HepG2 (cell line): ENCODE measurements around the gene NDE1. TPM values are rescaled to one million over a fixed set of nuclear protein-coding genes. Genes with fewer than 3 reads are reported as not detected.

Source experiments
- ATAC-seq: fragments of 200-7000 bp; cut with Tn5 transposase; 3 replicates; pipeline ENCODE4 v1.9.1; 2020; ENCODE audit warnings: mild to moderate bottlenecking, moderate library complexity
- BruUV-seq: library from RNA; stranded (reverse); fragments of 400-500 nt; replicated peaks from 2 replicates; lab custom pipeline; 2021; lab: Mats Ljungman, UMichigan
- CTCF ChIA-PET: fragments of 300-600 bp; formaldehyde crosslinking; extraction: SDS; loops from one replicate; lab custom pipeline; 2021; ENCODE audit warnings: low total read pairs, inconsistent platforms, low intra/inter-chr PET ratio; lab: Yijun Ruan, JAX
- POLR2A ChIA-PET: fragments of 350-600 bp; sonication (Branson Sonifier 250); formaldehyde crosslinking; loops from one replicate; lab custom pipeline; 2020; ENCODE audit warnings: antibody characterized with exemption, inconsistent platforms; lab: Yijun Ruan, JAX
- DNase-seq: peaks from one replicate; pipeline ENCODE4 v3.0.0-alpha.2; 2015; ENCODE audit warnings: low spot score
- FAIRE-seq: peaks from 3 replicates; lab custom pipeline; 2011; peaks lifted over from hg19 to GRCh38; lab: Jason Lieb, UNC
- H2AFZ ChIP-seq: one replicate; pipeline ENCODE4 v1.6.1; 2011; ENCODE audit warnings: low read length, inconsistent platforms
- H3K27ac ChIP-seq: fragments of 300-600 bp; 3 replicates; pipeline ENCODE4 v1.8.0; 2011; ENCODE audit warnings: mixed run types, mild to moderate bottlenecking, mixed read lengths, low read length, inconsistent platforms; ENCODE audit not compliant: insufficient read depth; ENCODE audit errors: extremely low read length
- H3K27me3 ChIP-seq, 2 experiments: fragments of 200-600 bp in 1 of 2; 2 replicates in 1 of 2; 3 replicates in 1 of 2; pipeline versions ENCODE4 v1.6.0 to v1.8.0; 2011; ENCODE audit warnings: low read length in 2 of 2, mild to moderate bottlenecking in 2 of 2, moderate library complexity in 2 of 2, inconsistent platforms in 1 of 2; ENCODE audit not compliant: insufficient read depth in 2 of 2, control insufficient read depth in 1 of 2
- H3K36me3 ChIP-seq, 2 experiments: fragments of 200-600 bp in 1 of 2; replicated peaks in 1 of 2; 2 replicates in 1 of 2; 3 replicates in 1 of 2; pipeline versions ENCODE4 v1.5.1 to v1.8.0; 2011; ENCODE audit warnings: low read length in 2 of 2, inconsistent platforms in 1 of 2; ENCODE audit not compliant: insufficient read depth in 2 of 2, control insufficient read depth in 1 of 2
- H3K4me1 ChIP-seq: 2 replicates; pipeline ENCODE4 v1.5.1; 2012; ENCODE audit warnings: low read length, inconsistent platforms; ENCODE audit not compliant: insufficient read depth
- H3K4me2 ChIP-seq: 2 replicates; pipeline ENCODE4 v1.6.0; 2011; ENCODE audit warnings: low read depth, low read length, inconsistent platforms
- H3K4me3 ChIP-seq, 3 experiments: fragments of 200-600 bp in 1 of 3; sonication (generic), shearing (Covaris generic) in 1 of 3; replicated peaks in 1 of 3; 2 replicates each; pipeline ENCODE4 v1.5.1; 2011 to 2016; ENCODE audit warnings: low read length in 3 of 3, inconsistent platforms in 2 of 3, low read depth in 2 of 3, mild to moderate bottlenecking in 2 of 3, control low read depth in 1 of 3, mixed read lengths in 1 of 3; ENCODE audit not compliant: insufficient read depth in 1 of 3
- H3K79me2 ChIP-seq: one replicate; pipeline ENCODE4 v1.6.1; 2011; ENCODE audit warnings: low read length, inconsistent platforms; ENCODE audit not compliant: insufficient read depth
- H3K9ac ChIP-seq: 2 replicates; pipeline ENCODE4 v1.6.0; 2011; ENCODE audit warnings: mild to moderate bottlenecking, low read depth, low read length, inconsistent platforms; ENCODE audit not compliant: insufficient read depth
- H3K9me3 ChIP-seq: 2 replicates; pipeline ENCODE4 v1.5.1; 2012; ENCODE audit warnings: mild to moderate bottlenecking, low read length
- H4K20me1 ChIP-seq: 2 replicates; pipeline ENCODE4 v1.6.0; 2011; ENCODE audit warnings: inconsistent platforms, mild to moderate bottlenecking, low read length, moderate library complexity; ENCODE audit not compliant: insufficient read depth
- ARID2 ChIP-seq: sonication (generic); formaldehyde crosslinking; IDR thresholded peaks from 2 replicates; pipeline ENCODE4 v1.8.1; 2022; ENCODE audit warnings: mild to moderate bottlenecking, missing genetic modification reagents, borderline replicate concordance
- CEBPG ChIP-seq: IDR thresholded peaks from 2 replicates; pipeline ENCODE4 v1.6.1; 2016
- HIC2 ChIP-seq: sonication (generic); formaldehyde crosslinking; IDR thresholded peaks from 2 replicates; pipeline ENCODE4 v1.9.0; 2022; ENCODE audit warnings: low read depth, missing genetic modification reagents
- KAT8 ChIP-seq: IDR thresholded peaks from 2 replicates; pipeline ENCODE4 v1.6.1; 2016; ENCODE audit warnings: missing genetic modification reagents, missing compliant biosample characterization
- NPAS2 ChIP-seq: sonication (generic); formaldehyde crosslinking; IDR thresholded peaks from 2 replicates; pipeline ENCODE4 v1.8.0; 2022; ENCODE audit warnings: mild to moderate bottlenecking, missing genetic modification reagents, borderline replicate concordance
- PITX1 ChIP-seq: sonication (generic); formaldehyde crosslinking; IDR thresholded peaks from 2 replicates; pipeline ENCODE4 v1.5.1; 2020; ENCODE audit warnings: mild to moderate bottlenecking, missing genetic modification reagents
- SAP130 ChIP-seq: IDR thresholded peaks from 2 replicates; pipeline ENCODE4 v1.6.1; 2016; ENCODE audit warnings: low read depth
- SIN3B ChIP-seq: fragments of 150-350 bp; IDR thresholded peaks from 2 replicates; pipeline ENCODE4 v1.6.1; 2014; ENCODE audit warnings: low read length
- TEAD3 ChIP-seq: optimal IDR thresholded peaks from 2 replicates; pipeline ENCODE3; 2016; ENCODE audit warnings: borderline replicate concordance
- TGIF2 ChIP-seq: IDR thresholded peaks from 2 replicates; pipeline ENCODE4 v1.6.1; 2016; ENCODE audit warnings: control low read depth, missing compliant biosample characterization
- ZNF12 ChIP-seq: sonication (generic); formaldehyde crosslinking; IDR thresholded peaks from 2 replicates; pipeline ENCODE4 v1.5.0; 2020; ENCODE audit warnings: missing genetic modification reagents
- ZNF253 ChIP-seq: sonication (generic); formaldehyde crosslinking; IDR thresholded peaks from 2 replicates; pipeline ENCODE4 v1.8.0; 2022; ENCODE audit warnings: mild to moderate bottlenecking, missing genetic modification reagents, borderline replicate concordance
- WGBS: methylation state at CpG from one replicate; pipeline ENCODE4 v1.1.6; 2017; ENCODE audit warnings: low lambda C conversion rate; 5-methylcytosine and 5-hydroxymethylcytosine counted together
- in situ Hi-C: cut with HindIII; loops from 2 replicates; pipeline ENCODE4 v1.10.0; 2017; ENCODE audit warnings: low pct_unique_long_range_greater_than_20kb; ENCODE audit not compliant: extremely low pct_ligation_motif_present
- intact Hi-C: fragments of 100-400 bp; cut with micrococcal nuclease; formaldehyde crosslinking; loops from one replicate; pipeline ENCODE4 v1.10.0; 2022; ENCODE audit not compliant: unreplicated experiment
- polyA plus RNA-seq, 8 experiments: library from polyadenylated mRNA; depleted of rRNA in 3 of 8; stranded (reverse) in 7 of 8; unstranded in 1 of 8; fragments of >200 nt; fragmentation: Illumina TruSeq in 4 of 8; extraction: Trizol in 4 of 8; gene quantifications; 2 replicates each; pipeline versions ENCODE4 v1.2.1 to v1.2.3, GENCODE V29; 2011 to 2016; ENCODE audit warnings: low read depth in 4 of 8, missing spikeins in 1 of 8, mixed read lengths in 1 of 8; ENCODE audit not compliant: insufficient read depth in 1 of 8
- total RNA-seq, 5 experiments: library from RNA; depleted of rRNA; stranded (reverse); fragments of >200 nt; fragmentation: Illumina TruSeq; extraction: Trizol; gene quantifications; 2 replicates each; pipeline ENCODE4 v1.2.3, GENCODE V29; 2016; ENCODE audit warnings: low read depth in 1 of 5
- TF ChIP-seq, protein P1 (sequence below): sonication (generic); formaldehyde crosslinking; IDR thresholded peaks from 2 replicates; pipeline ENCODE4 v1.5.1; 2020; ENCODE audit warnings: mild to moderate bottlenecking, missing genetic modification reagents
- TF ChIP-seq, protein P2 (sequence below): IDR thresholded peaks from 2 replicates; pipeline ENCODE4 v1.6.1; 2018; ENCODE audit warnings: missing genetic modification reagents
- TF ChIP-seq, protein P3 (sequence below), 2 experiments: IDR thresholded peaks; 2 replicates each; pipeline ENCODE4 v1.6.1; 2011 to 2012; ENCODE audit warnings: low read length in 2 of 2, borderline replicate concordance in 1 of 2, low read depth in 1 of 2, mild to moderate bottlenecking in 1 of 2, moderate library complexity in 1 of 2

NDE1 gene
- total and polyA plus RNA-seq, 2 of the 13 experiments (the other 11 are each of a cell fraction or from before 2014, with no cell fraction given), result 40.9 to 72.5 TPM

- FAIRE-seq (peak; percentile 53), ATAC-seq (no peak), DNase-seq (peak; percentile 58)
- ChIA-PET POLR2A (interaction anchor here (1.0 to 4.1 kb wide), 3 partner anchors 10 to 63 kb away, joined by 3 to 22 read pairs (median 3); partner anchors contain the start of gene MARF1), CTCF (interaction anchor here (0.7 kb wide), 1 partner anchor 59 kb away, joined by 3 read pairs; no protein-coding TSS in a partner anchor)
- no peak overlapping the region; a peak in 3 of 6 replicates for H3K4me3 ChIP-seq
- H3K27ac ChIP-seq, result no peak overlapping the region
- H2AFZ ChIP-seq, result no peak overlapping the region
- intact Hi-C loops (no loop called here), in situ Hi-C loops (no loop called here)
- H3K9me3 ChIP-seq, result no peaks in the 10 kb centered on the region
- H3K27me3 ChIP-seq, result peaks cover 0 to 6% of the 10 kb centered on the region in 2 experiments; a peak in 1 of 5 replicates
- 38% methylated on average over 4 of the region's 4 CpGs for WGBS
- peak overlapping the region; percentile 97 for H3K4me2 ChIP-seq
- 0 out of 2 replicates have a peak overlapping the region, but pooled peaks have one; percentile 2 for H3K9ac ChIP-seq
- H3K36me3 ChIP-seq, result peaks cover 3% of the 10 kb centered on the region in 2 experiments; a peak in 3 of 5 replicates
- peaks cover 14% of the 10 kb centered on the region; the same call in 1 of the 2 replicates for H4K20me1 ChIP-seq
- H3K4me1 ChIP-seq, result peaks cover 50% of the 10 kb centered on the region
- peaks cover 74% of the 10 kb centered on the region for H3K79me2 ChIP-seq
- no TSS peak for BruUV-seq
- TF ChIP-seq ARID2 (0 out of 2 replicates have a peak, but pooled peaks have one; percentile 59), NPAS2 (CRISPR knock-in tag) (no peak), ZNF253 (CRISPR knock-in tag) (no peak), KAT8 (CRISPR knock-in tag) (0 out of 2 replicates have a peak, but pooled peaks have one; percentile 15), HIC2 (CRISPR knock-in tag) (no peak), SIN3B (no peak), TEAD3 (peak; percentile 43), SAP130 (peak; percentile 33; the same call in 1 of the 2 replicates), PITX1 (no peak), CEBPG (CRISPR knock-in tag) (no peak), TGIF2 (CRISPR knock-in tag) (0 out of 2 replicates have a peak, but pooled peaks have one; percentile 41), ZNF12 (CRISPR knock-in tag) (0 out of 2 replicates have a peak, but pooled peaks have one; percentile 20)
- TF ChIP-seq, protein P1, sequence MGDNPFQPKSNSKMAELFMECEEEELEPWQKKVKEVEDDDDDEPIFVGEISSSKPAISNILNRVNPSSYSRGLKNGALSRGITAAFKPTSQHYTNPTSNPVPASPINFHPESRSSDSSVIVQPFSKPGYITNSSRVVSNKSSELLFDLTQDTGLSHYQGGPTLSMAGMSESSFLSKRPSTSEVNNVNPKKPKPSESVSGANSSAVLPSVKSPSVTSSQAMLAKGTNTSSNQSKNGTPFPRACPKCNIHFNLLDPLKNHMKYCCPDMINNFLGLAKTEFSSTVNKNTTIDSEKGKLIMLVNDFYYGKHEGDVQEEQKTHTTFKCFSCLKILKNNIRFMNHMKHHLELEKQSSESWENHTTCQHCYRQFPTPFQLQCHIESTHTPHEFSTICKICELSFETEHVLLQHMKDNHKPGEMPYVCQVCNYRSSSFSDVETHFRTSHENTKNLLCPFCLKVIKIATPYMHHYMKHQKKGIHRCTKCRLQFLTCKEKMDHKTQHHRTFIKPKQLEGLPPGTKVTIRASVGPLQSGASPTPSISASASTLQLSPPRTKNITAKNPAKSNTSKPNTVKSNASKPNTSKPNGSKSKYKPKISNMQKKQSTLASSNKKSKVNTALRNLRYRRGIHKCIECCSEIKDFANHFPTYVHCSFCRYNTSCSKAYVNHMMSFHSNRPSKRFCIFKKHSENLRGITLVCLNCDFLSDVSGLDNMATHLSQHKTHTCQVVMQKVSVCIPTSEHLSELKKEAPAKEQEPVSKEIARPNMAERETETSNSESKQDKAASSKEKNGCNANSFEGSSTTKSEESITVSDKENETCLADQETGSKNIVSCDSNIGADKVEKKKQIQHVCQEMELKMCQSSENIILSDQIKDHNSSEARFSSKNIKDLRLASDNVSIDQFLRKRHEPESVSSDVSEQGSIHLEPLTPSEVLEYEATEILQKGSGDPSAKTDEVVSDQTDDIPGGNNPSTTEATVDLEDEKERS (CRISPR knock-in tag), result no peak
- TF ChIP-seq, protein P2, sequence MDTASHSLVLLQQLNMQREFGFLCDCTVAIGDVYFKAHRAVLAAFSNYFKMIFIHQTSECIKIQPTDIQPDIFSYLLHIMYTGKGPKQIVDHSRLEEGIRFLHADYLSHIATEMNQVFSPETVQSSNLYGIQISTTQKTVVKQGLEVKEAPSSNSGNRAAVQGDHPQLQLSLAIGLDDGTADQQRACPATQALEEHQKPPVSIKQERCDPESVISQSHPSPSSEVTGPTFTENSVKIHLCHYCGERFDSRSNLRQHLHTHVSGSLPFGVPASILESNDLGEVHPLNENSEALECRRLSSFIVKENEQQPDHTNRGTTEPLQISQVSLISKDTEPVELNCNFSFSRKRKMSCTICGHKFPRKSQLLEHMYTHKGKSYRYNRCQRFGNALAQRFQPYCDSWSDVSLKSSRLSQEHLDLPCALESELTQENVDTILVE (CRISPR knock-in tag), result 0 out of 2 replicates have a peak, but pooled peaks have one; percentile 46
- TF ChIP-seq, protein P3, sequence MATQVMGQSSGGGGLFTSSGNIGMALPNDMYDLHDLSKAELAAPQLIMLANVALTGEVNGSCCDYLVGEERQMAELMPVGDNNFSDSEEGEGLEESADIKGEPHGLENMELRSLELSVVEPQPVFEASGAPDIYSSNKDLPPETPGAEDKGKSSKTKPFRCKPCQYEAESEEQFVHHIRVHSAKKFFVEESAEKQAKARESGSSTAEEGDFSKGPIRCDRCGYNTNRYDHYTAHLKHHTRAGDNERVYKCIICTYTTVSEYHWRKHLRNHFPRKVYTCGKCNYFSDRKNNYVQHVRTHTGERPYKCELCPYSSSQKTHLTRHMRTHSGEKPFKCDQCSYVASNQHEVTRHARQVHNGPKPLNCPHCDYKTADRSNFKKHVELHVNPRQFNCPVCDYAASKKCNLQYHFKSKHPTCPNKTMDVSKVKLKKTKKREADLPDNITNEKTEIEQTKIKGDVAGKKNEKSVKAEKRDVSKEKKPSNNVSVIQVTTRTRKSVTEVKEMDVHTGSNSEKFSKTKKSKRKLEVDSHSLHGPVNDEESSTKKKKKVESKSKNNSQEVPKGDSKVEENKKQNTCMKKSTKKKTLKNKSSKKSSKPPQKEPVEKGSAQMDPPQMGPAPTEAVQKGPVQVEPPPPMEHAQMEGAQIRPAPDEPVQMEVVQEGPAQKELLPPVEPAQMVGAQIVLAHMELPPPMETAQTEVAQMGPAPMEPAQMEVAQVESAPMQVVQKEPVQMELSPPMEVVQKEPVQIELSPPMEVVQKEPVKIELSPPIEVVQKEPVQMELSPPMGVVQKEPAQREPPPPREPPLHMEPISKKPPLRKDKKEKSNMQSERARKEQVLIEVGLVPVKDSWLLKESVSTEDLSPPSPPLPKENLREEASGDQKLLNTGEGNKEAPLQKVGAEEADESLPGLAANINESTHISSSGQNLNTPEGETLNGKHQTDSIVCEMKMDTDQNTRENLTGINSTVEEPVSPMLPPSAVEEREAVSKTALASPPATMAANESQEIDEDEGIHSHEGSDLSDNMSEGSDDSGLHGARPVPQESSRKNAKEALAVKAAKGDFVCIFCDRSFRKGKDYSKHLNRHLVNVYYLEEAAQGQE (IDR thresholded peaks at IDR 0.05; ENCODE audit: borderline replicate concordance in 1 of 2, low read depth in 1 of 2, low read length in 2 of 2), result no peak
These were observed 3.2 kb downstream of the NDE1 start for GRCh38 chr16:15653227-15653626.
